Endothelial cell of umbilical vein (primary cell): Measurements from ENCODE around the gene GLP2R. TPM values are rescaled to one million over a fixed set of nuclear protein-coding genes. Genes with fewer than 3 reads are reported as not detected.

Experiments
- BruUV-seq: library from RNA; stranded (reverse); fragments of 400-500 nt; replicated peaks from 2 replicates; lab custom pipeline; 2021; lab: Mats Ljungman, UMichigan
- CTCF ChIA-PET: fragments of 300-600, 350-600 bp; sonication (Branson Sonifier 250); formaldehyde crosslinking; loops from one replicate; lab custom pipeline; 2021; ENCODE audit warnings: antibody characterized with exemption, inconsistent platforms; lab: Charles Lee
- POLR2A ChIA-PET: fragments of 300-600, 350-600 bp; sonication (Branson Sonifier 250); formaldehyde crosslinking; loops from one replicate; lab custom pipeline; 2021; ENCODE audit warnings: antibody characterized with exemption, inconsistent platforms; lab: Charles Lee
- DNase-seq: peaks from one replicate; pipeline ENCODE4 v3.0.0-alpha.2; 2011; ENCODE audit warnings: low read depth, low spot score
- FAIRE-seq: peaks from 2 replicates; lab custom pipeline; 2011; peaks lifted over from hg19 to GRCh38; lab: Jason Lieb, UNC
- H2AFZ ChIP-seq: 2 replicates; pipeline ENCODE4 v1.6.0; 2012; ENCODE audit warnings: low read depth, low read length, control low read depth, inconsistent platforms
- H3K27ac ChIP-seq: 2 replicates; pipeline ENCODE4 v1.5.1; 2011; ENCODE audit warnings: low read depth, mild to moderate bottlenecking, control low read depth, low read length, moderate library complexity; ENCODE audit not compliant: insufficient read depth
- H3K27me3 ChIP-seq, 2 experiments: 2 replicates each; pipeline versions ENCODE4 v1.6.0 to v1.6.1; 2011; ENCODE audit warnings: low read length in 2 of 2, mixed read lengths in 1 of 2; ENCODE audit not compliant: control insufficient read depth in 2 of 2, insufficient read depth in 2 of 2
- H3K36me3 ChIP-seq, 2 experiments: 2 replicates in 1 of 2; 3 replicates in 1 of 2; pipeline ENCODE4 v1.5.1; 2011; ENCODE audit warnings: low read length in 2 of 2, mild to moderate bottlenecking in 1 of 2, moderate library complexity in 1 of 2; ENCODE audit not compliant: control insufficient read depth in 2 of 2, insufficient read depth in 2 of 2; ENCODE audit errors: extremely low read depth in 1 of 2
- H3K4me1 ChIP-seq: 3 replicates; pipeline ENCODE4 v1.5.1; 2011; ENCODE audit warnings: mild to moderate bottlenecking, low read length; ENCODE audit not compliant: control insufficient read depth, insufficient read depth; ENCODE audit errors: extremely low read depth
- H3K4me2 ChIP-seq: 2 replicates; pipeline ENCODE4 v1.6.1; 2011; ENCODE audit warnings: low read length, control low read depth, mixed read lengths; ENCODE audit not compliant: insufficient read depth
- H3K4me3 ChIP-seq, 3 experiments: fragments of 200-600 bp in 1 of 3; sonication (generic), shearing (Covaris generic) in 1 of 3; replicated peaks in 1 of 3; 2 replicates each; pipeline ENCODE4 v1.5.1; 2011 to 2016; ENCODE audit warnings: control low read depth in 3 of 3, low read length in 3 of 3, mild to moderate bottlenecking in 2 of 3, inconsistent platforms in 1 of 3, low read depth in 1 of 3, moderate library complexity in 1 of 3; ENCODE audit not compliant: insufficient read depth in 1 of 3
- H3K79me2 ChIP-seq: 2 replicates; pipeline ENCODE4 v1.6.0; 2012; ENCODE audit warnings: low read length, inconsistent platforms; ENCODE audit not compliant: control insufficient read depth, insufficient read depth
- H3K9ac ChIP-seq: replicated peaks from 2 replicates; pipeline ENCODE3; 2011; ENCODE audit warnings: low read length, control low read depth; ENCODE audit not compliant: insufficient read depth; ENCODE audit errors: extremely low read depth
- H3K9me1 ChIP-seq: replicated peaks from 3 replicates; pipeline ENCODE4 v1.6.0; 2011; ENCODE audit warnings: mild to moderate bottlenecking, low read length; ENCODE audit not compliant: control insufficient read depth, insufficient read depth; ENCODE audit errors: extremely low read depth
- H3K9me3 ChIP-seq: replicated peaks from 2 replicates; pipeline ENCODE4 v1.5.1; 2012; ENCODE audit warnings: low read length, inconsistent platforms; ENCODE audit not compliant: control insufficient read depth, insufficient read depth
- H4K20me1 ChIP-seq: replicated peaks from 2 replicates; pipeline ENCODE3; 2011; ENCODE audit warnings: mild to moderate bottlenecking, low read length; ENCODE audit not compliant: control insufficient read depth, insufficient read depth; ENCODE audit errors: extremely low read depth
- EZH2 ChIP-seq: IDR thresholded peaks from 2 replicates; pipeline ENCODE4 v1.6.1; 2012; ENCODE audit warnings: borderline replicate concordance, low read depth, mild to moderate bottlenecking, moderate library complexity, low read length, inconsistent platforms; ENCODE audit not compliant: severe bottlenecking
- FOS ChIP-seq: IDR thresholded peaks from 2 replicates; pipeline ENCODE4 v1.6.1; 2011; ENCODE audit warnings: mild to moderate bottlenecking, low read length, moderate library complexity, borderline replicate concordance; ENCODE audit not compliant: insufficient read depth
- GATA2 ChIP-seq: IDR thresholded peaks from 2 replicates; pipeline ENCODE4 v1.7.0; 2011; ENCODE audit warnings: low read depth, mild to moderate bottlenecking, moderate library complexity, mixed read lengths, low read length; ENCODE audit not compliant: insufficient read length, insufficient read depth
- JUN ChIP-seq: IDR thresholded peaks from 2 replicates; pipeline ENCODE4 v1.6.1; 2011; ENCODE audit warnings: borderline replicate concordance, low read depth; ENCODE audit not compliant: insufficient read length, insufficient read depth
- MAX ChIP-seq: IDR thresholded peaks from 2 replicates; pipeline ENCODE4 v1.6.1; 2011; ENCODE audit not compliant: insufficient read depth, insufficient read length
- MYC ChIP-seq: IDR thresholded peaks from one replicate; pipeline ENCODE4 v1.6.1; 2011; ENCODE audit warnings: mild to moderate bottlenecking, low read depth, low read length
- POLR2A ChIP-seq: IDR thresholded peaks from 2 replicates; pipeline ENCODE4 v1.6.1; 2012; ENCODE audit warnings: low read depth, mild to moderate bottlenecking, control low read depth, low read length
- POLR2AphosphoS5 ChIP-seq: IDR thresholded peaks from 2 replicates; pipeline ENCODE4 v1.6.1; 2012; ENCODE audit warnings: low read depth, mild to moderate bottlenecking, control low read depth, low read length, moderate library complexity; ENCODE audit not compliant: insufficient read depth
- dilution Hi-C: fragments of 300-500 bp; cut with MboI; formaldehyde crosslinking; loops from one replicate; pipeline ENCODE4 v1.15.0; 2019; ENCODE audit warnings: low sequenced_read_pairs; ENCODE audit not compliant: extremely low pct_ligation_motif_present
- intact Hi-C: fragments of 100-400 bp; cut with micrococcal nuclease; formaldehyde crosslinking; loops from one replicate; pipeline ENCODE4 v1.10.0; 2022
- polyA plus RNA-seq, 4 experiments: library from polyadenylated mRNA; depleted of rRNA in 3 of 4; stranded (reverse) in 3 of 4; unstranded in 1 of 4; fragments of >200 nt; gene quantifications; 2 replicates each; pipeline versions ENCODE4 v1.2.1 to v1.2.3, GENCODE V29; 2011 to 2012; ENCODE audit warnings: missing spikeins in 1 of 4
- total RNA-seq: library from RNA; stranded (reverse); gene quantifications from 2 replicates; pipeline ENCODE4 v1.2.3, GENCODE V29; 2021
- TF ChIP-seq, protein P1 (sequence below), 2 donors: IDR thresholded peaks; 1 replicate in 1 of 2; 2 replicates in 1 of 2; pipeline ENCODE4 v1.5.1; 2011; ENCODE audit warnings: low read length in 2 of 2, mild to moderate bottlenecking in 2 of 2, moderate library complexity in 2 of 2, control low read depth in 1 of 2, inconsistent platforms in 1 of 2, low read depth in 1 of 2; ENCODE audit not compliant: insufficient read depth in 1 of 2; ENCODE audit errors: extremely low read depth in 1 of 2

Gene GLP2R
- total and polyA plus RNA-seq, 2 donors (not counting 3 experiments of a cell fraction or from before 2014, with no cell fraction given), result not detected

GRCh38 chr17:9859781-9860180, 34.1 kb downstream of the GLP2R start:
- H3K4me3 ChIP-seq, result no peak overlapping the region
- peaks cover 4% of the 10 kb centered on the region for H3K9me3 ChIP-seq
- H3K36me3 ChIP-seq, result no peaks in the 10 kb centered on the region
- H3K27ac ChIP-seq, result no peak overlapping the region
- no peaks in the 10 kb centered on the region for H3K27me3 ChIP-seq
- no peak overlapping the region for H2AFZ ChIP-seq
- ChIA-PET POLR2A (no interaction called here), CTCF (no interaction called here)
- dilution Hi-C loops, result no loop called here
- no peak overlapping the region for H3K9ac ChIP-seq
- no peak for TF ChIP-seq FOS
- TF ChIP-seq POLR2A, result no peak
- no peak for TF ChIP-seq GATA2
- no peak for TF ChIP-seq EZH2
- no peak for TF ChIP-seq MAX
- TF ChIP-seq MYC, result no peak
- no peak for TF ChIP-seq JUN
- TF ChIP-seq, protein P1, sequence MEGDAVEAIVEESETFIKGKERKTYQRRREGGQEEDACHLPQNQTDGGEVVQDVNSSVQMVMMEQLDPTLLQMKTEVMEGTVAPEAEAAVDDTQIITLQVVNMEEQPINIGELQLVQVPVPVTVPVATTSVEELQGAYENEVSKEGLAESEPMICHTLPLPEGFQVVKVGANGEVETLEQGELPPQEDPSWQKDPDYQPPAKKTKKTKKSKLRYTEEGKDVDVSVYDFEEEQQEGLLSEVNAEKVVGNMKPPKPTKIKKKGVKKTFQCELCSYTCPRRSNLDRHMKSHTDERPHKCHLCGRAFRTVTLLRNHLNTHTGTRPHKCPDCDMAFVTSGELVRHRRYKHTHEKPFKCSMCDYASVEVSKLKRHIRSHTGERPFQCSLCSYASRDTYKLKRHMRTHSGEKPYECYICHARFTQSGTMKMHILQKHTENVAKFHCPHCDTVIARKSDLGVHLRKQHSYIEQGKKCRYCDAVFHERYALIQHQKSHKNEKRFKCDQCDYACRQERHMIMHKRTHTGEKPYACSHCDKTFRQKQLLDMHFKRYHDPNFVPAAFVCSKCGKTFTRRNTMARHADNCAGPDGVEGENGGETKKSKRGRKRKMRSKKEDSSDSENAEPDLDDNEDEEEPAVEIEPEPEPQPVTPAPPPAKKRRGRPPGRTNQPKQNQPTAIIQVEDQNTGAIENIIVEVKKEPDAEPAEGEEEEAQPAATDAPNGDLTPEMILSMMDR (IDR thresholded peaks at IDR 0.05; ENCODE audit: extremely low read depth in 1 of 2, insufficient read depth in 1 of 2, low read depth in 1 of 2, low read length in 2 of 2), result no peak
- no peak for TF ChIP-seq POLR2AphosphoS5
- no peaks in the 10 kb centered on the region for H3K79me2 ChIP-seq
- H3K4me1 ChIP-seq, result no peaks in the 10 kb centered on the region
- intact Hi-C loops, result no loop called here
- no peak for DNase-seq
- no peaks in the 10 kb centered on the region for H3K9me1 ChIP-seq
- FAIRE-seq, result no peak
- H3K4me2 ChIP-seq, result no peak overlapping the region
- BruUV-seq, result no TSS peak
- H4K20me1 ChIP-seq, result no peaks in the 10 kb centered on the region
